ENCODE results near the gene KCNMA1. TPM values are rescaled to one million over a fixed set of nuclear protein-coding genes. Genes with fewer than 3 reads are reported as not detected.

Gene KCNMA1
- total RNA-seq, 1 donor from 2014 or later, result not detected

DNA sequence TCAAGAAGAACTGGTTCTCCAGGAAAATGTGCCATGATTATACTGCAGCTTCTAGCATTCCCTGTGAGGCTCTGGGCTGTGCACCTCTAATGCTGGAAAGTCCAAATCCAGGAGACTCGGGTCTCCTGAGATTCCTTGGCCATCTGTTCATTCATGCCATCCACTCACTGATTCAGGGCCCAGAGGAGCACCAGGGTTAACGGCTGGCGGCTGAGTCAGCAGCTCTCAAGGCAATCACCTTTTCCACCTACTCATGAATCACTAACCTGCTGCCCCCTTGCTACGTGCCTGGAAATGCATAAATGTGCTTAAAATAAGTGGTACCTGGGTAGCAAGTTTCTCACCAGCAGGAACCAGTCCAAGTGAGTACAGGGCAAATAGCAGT lies 132.7 kb downstream of the KCNMA1 start:
- H3K4me1 Mint-ChIP-seq, result peaks cover 2% of the 10 kb centered on the region
- H3K36me3 Mint-ChIP-seq (ENCODE audit: low read depth), result no peaks in the 10 kb centered on the region
- intact Hi-C loops (cut with micrococcal nuclease), result no loop called here
- no peak for DNase-seq
- H3K9me3 Mint-ChIP-seq, result no peaks in the 10 kb centered on the region
- no peak overlapping the region for H3K27ac Mint-ChIP-seq
- no peak overlapping the region for H3K4me3 Mint-ChIP-seq
- H3K27me3 Mint-ChIP-seq, result no peaks in the 10 kb centered on the region

DNA sequence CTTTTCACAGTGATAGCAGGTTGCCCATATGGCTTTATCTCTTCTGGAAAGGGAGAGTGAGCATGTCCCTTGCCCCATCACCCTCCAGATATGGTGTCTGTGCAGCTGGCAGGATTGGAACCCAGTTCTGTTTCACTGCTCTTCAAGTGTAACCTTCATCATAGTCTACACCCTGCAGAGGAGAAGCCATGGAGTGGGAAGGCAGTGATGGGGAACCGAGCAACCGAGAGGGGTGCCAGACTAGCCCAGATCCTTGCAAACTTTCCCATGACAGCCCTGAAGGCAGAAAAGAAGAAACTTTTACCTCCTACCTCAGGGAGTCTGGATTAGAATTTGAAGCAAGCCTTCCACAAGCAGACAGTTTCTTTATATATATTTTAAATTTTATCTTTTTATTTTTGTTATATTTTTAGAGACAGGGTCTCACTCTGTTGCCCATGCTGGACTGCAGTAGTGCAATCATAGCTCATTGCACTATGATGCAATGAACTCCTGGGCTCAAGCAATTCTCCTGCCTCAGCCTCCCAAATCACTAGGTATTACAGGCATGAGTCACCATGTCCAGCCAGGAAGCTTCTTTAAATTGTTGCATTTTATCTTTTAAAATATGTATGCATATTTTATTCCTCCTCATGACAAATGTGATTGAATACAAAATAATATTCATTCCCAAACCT lies 133.3 kb downstream of the KCNMA1 start:
- Mint-ChIP-seq H3K9me3 (no peaks in the 10 kb centered on the region), H3K4me1 (peaks cover 2% of the 10 kb centered on the region), H3K4me3 (no peak overlapping the region), H3K27ac (no peak overlapping the region), H3K27me3 (no peaks in the 10 kb centered on the region), H3K36me3 (ENCODE audit: low read depth) (no peaks in the 10 kb centered on the region)
- intact Hi-C loops (cut with micrococcal nuclease), result no loop called here
- DNase-seq, result no peak

DNA sequence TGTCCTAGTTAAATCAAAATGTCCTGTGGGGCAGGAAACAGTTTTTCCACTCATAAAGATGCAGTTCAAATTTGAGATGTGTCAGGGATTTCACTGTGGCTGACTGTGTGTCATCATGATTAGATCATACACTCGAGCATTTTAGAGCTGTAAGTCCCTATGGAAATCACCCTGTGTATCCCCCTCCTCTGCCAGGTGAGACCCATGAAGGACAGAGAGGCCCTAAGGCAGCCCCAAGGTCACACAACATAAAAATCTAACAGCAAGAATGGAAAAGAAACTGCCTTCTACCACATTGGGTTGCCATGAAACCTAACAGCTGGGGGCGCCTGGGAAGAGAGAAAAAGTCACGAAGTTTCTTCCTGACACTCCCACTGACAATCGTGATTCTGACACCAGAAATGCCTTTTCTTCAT lies 135.8 kb downstream of the KCNMA1 start:
- Mint-ChIP-seq H3K4me3 (no peak overlapping the region), H3K27ac (no peak overlapping the region), H3K9me3 (no peaks in the 10 kb centered on the region), H3K27me3 (no peaks in the 10 kb centered on the region), H3K36me3 (ENCODE audit: low read depth) (no peaks in the 10 kb centered on the region), H3K4me1 (peaks cover 2% of the 10 kb centered on the region)
- intact Hi-C loops (cut with micrococcal nuclease), result no loop called here
- DNase-seq, result no peak

DNA sequence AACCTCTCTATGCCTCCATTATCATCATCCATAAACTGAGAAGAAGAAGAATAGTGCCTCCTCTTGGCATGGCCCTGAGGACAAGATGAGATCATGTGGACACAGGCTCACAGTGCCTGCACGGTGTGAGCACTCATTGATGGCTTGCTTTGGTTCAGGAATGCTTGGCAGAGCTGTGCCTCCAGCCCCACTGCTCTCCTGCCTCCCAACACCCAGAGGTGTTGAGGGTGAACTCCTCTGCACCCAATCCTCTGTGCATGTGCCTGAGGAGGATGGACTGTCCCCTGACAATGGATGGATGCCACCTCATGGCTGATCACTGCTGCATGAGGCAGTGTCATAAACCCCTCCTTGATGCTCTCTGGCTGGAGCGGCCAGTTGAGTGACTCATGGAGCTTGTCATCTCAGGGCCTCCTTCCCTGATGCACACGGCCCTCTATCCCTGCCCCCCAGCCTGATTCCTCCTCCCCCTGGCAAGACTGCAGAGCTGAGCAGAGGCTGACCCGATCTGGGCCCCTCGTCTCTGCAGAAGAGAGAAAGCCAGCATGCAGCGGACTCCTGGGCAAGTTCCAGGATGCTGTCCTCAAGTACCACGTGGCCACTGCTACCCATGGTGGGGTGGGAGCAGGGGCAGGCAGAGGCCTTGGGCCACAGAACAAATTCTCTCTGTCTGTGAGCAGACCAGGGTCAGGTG lies 136.3 kb downstream of the KCNMA1 start:
- Mint-ChIP-seq H3K9me3 (no peaks in the 10 kb centered on the region), H3K36me3 (ENCODE audit: low read depth) (no peaks in the 10 kb centered on the region), H3K27ac (no peak overlapping the region), H3K27me3 (no peaks in the 10 kb centered on the region), H3K4me1 (peaks cover 2% of the 10 kb centered on the region), H3K4me3 (no peak overlapping the region)
- intact Hi-C loops (cut with micrococcal nuclease), result no loop called here
- no peak for DNase-seq

DNA sequence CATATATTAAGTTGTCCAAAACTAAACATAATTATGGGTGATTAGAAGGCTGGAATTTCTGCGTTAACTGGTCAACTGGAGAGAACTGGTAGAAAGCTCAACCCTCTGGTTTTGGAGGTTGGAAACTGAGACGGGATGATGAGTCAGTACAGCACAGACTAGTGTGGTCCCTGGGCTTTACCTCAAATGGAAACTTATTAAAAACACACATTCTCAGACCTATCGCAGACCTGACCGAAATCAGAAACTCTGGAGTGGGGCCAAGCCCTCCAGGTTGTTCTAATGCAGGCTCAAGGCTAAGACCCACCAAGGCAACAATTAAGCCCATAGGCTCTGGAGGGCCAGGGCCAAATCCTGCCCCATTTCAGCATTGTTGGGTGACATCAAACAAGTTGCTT lies 136.9 kb downstream of the KCNMA1 start:
- Mint-ChIP-seq H3K36me3 (ENCODE audit: low read depth) (no peaks in the 10 kb centered on the region), H3K27ac (no peak overlapping the region), H3K4me3 (no peak overlapping the region), H3K9me3 (no peaks in the 10 kb centered on the region), H3K27me3 (no peaks in the 10 kb centered on the region), H3K4me1 (peaks cover 2% of the 10 kb centered on the region)
- DNase-seq, result no peak
- intact Hi-C loops (cut with micrococcal nuclease), result no loop called here

DNA sequence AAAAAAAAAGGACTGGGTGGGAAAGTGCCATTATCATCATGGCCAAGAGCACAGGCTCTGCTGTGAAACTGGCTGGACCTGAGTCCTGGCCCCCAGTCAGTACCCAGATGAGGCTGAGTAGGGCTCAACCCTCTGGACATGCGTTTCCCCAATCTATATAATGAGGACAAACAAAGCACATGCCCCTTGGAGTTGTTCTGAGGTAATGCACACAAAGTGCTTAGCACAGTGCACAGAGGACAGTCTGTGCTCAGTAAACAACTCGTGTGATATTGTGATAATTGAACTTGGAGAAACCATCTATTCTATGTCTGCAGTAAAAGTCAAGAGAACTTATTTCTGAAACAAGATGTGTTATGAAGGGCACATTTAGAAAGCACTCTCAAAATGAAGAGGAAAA lies 138.8 kb downstream of the KCNMA1 start:
- H3K27me3 Mint-ChIP-seq, result no peaks in the 10 kb centered on the region
- intact Hi-C loops (cut with micrococcal nuclease), result no loop called here
- H3K4me1 Mint-ChIP-seq, result peaks cover 2% of the 10 kb centered on the region
- no peak overlapping the region for H3K27ac Mint-ChIP-seq
- no peak overlapping the region for H3K4me3 Mint-ChIP-seq
- DNase-seq, result no peak
- no peaks in the 10 kb centered on the region for H3K36me3 Mint-ChIP-seq (ENCODE audit: low read depth)
- no peaks in the 10 kb centered on the region for H3K9me3 Mint-ChIP-seq

DNA sequence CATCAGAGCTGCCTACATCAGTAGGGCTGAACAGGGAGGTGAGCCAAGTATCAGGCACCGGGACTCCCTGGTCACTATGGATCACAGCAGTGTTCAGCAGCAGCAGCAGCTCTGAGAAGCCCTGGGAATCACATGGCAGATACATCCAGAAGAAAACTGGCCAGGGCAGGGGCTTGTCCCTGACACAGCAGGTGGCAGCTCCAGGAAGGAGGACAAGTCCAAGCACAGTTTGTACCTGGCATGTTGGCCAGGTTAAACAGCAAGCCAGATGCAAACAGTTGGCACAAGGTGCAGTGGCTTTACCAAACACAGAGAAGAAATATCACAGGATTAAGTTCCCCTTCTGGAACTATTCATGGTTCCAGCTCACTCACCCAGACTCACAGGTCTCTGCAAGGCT lies 139.4 kb downstream of the KCNMA1 start:
- H3K27ac Mint-ChIP-seq, result no peak overlapping the region

DNA sequence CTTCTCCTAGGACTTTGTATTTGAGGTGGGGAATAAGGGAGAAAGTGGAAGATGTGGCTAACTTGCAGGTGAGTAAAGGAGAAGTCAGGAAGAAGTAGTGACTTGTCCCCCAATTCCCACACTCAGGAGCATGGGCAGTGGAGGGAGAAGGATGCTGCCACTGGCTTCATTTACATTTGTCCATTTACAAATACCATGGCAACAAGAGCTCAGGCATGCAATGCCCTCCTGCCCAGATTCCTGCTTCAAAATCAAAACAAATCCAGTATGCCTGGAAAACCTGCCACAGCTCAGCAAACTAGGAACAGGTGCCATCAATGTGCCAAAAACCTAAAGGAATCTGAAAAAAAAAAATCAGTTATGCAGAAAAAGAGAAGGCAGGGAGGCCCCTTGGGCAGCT lies 139.9 kb downstream of the KCNMA1 start:
- Mint-ChIP-seq H3K9me3 (no peaks in the 10 kb centered on the region), H3K4me3 (no peak overlapping the region), H3K4me1 (peaks cover 2% of the 10 kb centered on the region), H3K36me3 (ENCODE audit: low read depth) (no peaks in the 10 kb centered on the region), H3K27me3 (no peaks in the 10 kb centered on the region), H3K27ac (no peak overlapping the region)
- intact Hi-C loops (cut with micrococcal nuclease), result no loop called here
- DNase-seq, result no peak

More for the DNA sequence above, 139.4 kb downstream of the KCNMA1 start:
- no peaks in the 10 kb centered on the region for H3K9me3 Mint-ChIP-seq
- intact Hi-C loops (cut with micrococcal nuclease), result no loop called here
- H3K36me3 Mint-ChIP-seq (ENCODE audit: low read depth), result no peaks in the 10 kb centered on the region
- no peak for DNase-seq
- no peaks in the 10 kb centered on the region for H3K27me3 Mint-ChIP-seq
- no peak overlapping the region for H3K4me3 Mint-ChIP-seq
- peaks cover 2% of the 10 kb centered on the region for H3K4me1 Mint-ChIP-seq

DNA sequence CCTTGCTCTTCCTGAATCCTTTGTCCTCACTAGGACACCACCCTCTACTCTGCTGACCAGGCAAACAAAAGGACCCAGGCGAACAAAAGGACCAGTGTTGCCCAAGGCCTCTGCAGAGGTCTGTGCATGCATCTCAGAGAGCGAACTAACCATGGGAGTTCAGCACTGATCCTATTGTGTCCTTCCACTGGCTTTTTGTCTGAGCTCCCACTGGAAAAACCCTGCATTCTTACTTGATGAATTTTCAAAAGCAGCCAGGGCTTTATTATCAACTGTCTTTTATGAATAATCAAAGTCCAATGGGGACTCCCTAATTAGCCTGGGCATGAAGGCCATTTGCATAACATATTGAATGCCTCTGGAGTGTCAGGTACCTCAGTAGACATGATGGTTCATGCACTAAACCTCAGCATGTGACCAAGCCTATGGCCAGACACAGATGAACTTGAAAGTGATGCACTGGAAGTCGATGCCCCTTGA lies 140.6 kb downstream of the KCNMA1 start:
- intact Hi-C loops (cut with micrococcal nuclease), result no loop called here
- H3K27ac Mint-ChIP-seq, result no peak overlapping the region
- no peaks in the 10 kb centered on the region for H3K36me3 Mint-ChIP-seq (ENCODE audit: low read depth)
- no peaks in the 10 kb centered on the region for H3K9me3 Mint-ChIP-seq
- peaks cover 2% of the 10 kb centered on the region for H3K4me1 Mint-ChIP-seq
- no peaks in the 10 kb centered on the region for H3K27me3 Mint-ChIP-seq
- no peak overlapping the region for H3K4me3 Mint-ChIP-seq
- DNase-seq, result no peak

DNA sequence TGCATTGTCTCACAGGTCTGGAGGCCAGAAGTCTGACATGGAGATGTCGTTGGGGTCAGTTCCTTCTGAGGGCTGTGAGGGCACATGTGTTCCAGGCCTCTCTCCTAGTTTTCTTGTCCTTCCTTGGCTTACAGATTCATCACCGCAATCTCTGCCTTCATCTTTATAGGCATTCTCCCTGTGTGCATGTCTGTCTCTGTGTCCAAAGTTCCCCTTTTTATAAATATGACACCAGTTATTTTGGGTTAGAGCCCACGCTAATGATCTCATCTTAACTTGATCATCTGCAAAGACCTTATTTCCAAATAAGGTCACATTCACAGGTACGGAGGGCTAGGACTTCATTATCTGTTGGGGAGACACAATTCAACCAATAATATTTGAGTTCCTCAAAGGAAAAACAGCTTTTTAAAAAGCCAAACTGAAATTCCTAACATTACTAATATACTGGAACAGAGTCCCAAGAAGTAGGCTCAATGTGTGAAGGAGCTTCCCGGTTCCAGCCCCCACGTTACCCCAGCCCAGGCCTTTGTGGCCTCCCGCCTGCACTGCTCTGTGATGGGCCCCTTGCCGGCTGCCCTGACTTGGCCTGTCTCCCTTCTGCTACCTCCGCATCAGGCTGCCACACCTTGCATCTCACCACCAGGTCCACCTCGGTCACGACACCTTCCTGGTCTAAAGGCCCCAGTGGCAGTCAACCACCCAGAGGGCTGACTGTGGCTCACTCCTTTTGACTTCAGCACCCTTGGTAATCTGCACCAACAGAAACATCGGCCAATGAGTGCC lies 142.7 kb downstream of the KCNMA1 start:
- intact Hi-C loops (cut with micrococcal nuclease), result no loop called here
- Mint-ChIP-seq H3K4me3 (no peak overlapping the region), H3K9me3 (no peaks in the 10 kb centered on the region), H3K36me3 (ENCODE audit: low read depth) (no peaks in the 10 kb centered on the region), H3K27me3 (no peaks in the 10 kb centered on the region), H3K27ac (no peak overlapping the region), H3K4me1 (no peaks in the 10 kb centered on the region)
- no peak for DNase-seq

DNA sequence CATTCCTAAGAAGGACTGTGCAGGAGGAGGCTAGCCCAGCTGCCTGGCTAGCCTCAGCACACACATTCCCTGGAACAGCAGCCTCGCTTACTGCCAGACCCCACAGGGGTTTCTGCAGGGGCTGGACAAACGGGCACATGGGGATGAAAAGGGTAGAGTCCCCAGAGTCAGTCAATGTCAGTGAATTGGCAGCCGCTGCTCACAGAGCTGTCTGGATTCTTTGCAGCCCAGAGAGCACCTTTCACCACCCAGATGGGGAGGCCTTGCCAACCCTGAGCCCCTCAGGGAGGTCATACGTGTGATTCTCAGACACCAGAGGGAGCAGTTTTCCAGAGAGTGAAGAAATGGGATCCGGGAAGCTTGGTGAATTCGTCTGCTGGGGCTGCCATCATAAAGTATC lies 143.3 kb downstream of the KCNMA1 start:
- intact Hi-C loops (cut with micrococcal nuclease), result no loop called here
- Mint-ChIP-seq H3K27ac (no peak overlapping the region), H3K9me3 (no peaks in the 10 kb centered on the region), H3K4me1 (no peaks in the 10 kb centered on the region), H3K27me3 (no peaks in the 10 kb centered on the region), H3K4me3 (no peak overlapping the region), H3K36me3 (ENCODE audit: low read depth) (no peaks in the 10 kb centered on the region)
- no peak for DNase-seq

DNA sequence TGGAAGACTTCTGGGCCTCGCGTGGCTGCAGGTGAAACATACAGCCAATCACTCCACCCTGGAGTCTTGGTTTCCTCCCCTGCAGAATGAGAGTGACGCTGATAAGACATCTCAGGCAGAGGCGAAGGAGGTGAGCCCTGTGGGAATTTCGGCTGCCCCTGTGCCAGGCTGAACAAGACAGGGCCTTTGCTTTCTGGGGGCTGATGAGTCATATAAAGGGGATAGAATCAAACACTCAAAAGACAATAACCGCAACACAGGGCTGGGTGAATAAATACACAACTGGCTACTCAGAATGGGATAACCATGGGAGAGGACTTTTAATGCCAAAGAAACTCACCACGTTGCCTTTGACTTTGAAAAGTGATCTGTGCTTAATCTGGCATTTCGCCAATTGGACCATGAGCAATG lies 143.8 kb downstream of the KCNMA1 start:
- Mint-ChIP-seq H3K27ac (no peak overlapping the region), H3K4me1 (no peaks in the 10 kb centered on the region), H3K36me3 (ENCODE audit: low read depth) (no peaks in the 10 kb centered on the region), H3K9me3 (no peaks in the 10 kb centered on the region), H3K4me3 (no peak overlapping the region), H3K27me3 (no peaks in the 10 kb centered on the region)
- no peak for DNase-seq
- intact Hi-C loops (cut with micrococcal nuclease), result no loop called here

DNA sequence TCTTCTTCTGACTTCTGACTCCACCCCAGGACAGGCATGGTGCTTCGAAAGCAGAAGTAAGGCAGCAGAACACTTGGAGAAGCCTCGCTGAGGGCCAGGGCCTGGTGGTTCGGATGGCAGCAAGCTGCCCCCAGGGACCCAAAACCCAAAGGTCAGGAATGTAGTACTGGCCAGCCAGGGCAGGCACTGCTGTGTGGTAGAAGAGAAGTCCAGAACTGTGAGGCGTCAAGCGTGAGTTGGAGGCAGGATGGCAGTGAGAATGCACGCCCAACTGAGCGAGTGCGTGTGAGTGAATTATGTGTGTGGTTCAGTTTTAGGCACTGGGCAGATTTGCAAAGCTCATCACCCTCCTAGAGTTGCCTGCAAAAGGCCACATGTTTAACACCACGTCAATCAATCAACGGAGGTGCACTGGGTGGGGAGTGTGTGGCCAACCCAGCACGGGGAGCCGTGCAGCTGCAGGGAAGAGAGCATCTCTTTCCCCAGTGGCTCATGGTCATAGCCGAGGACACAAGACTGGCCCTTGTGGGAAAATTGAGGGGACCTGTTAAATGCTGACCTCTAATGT lies 144.3 kb downstream of the KCNMA1 start:
- H3K9me3 Mint-ChIP-seq, result no peaks in the 10 kb centered on the region
- intact Hi-C loops (cut with micrococcal nuclease), result no loop called here
- H3K36me3 Mint-ChIP-seq (ENCODE audit: low read depth), result no peaks in the 10 kb centered on the region
- H3K4me1 Mint-ChIP-seq, result no peaks in the 10 kb centered on the region
- H3K4me3 Mint-ChIP-seq, result no peak overlapping the region
- H3K27ac Mint-ChIP-seq, result no peak overlapping the region
- DNase-seq, result no peak
- H3K27me3 Mint-ChIP-seq, result no peaks in the 10 kb centered on the region
